GM19468 (cell line): ENCODE results near the gene DCAF5.
"Not testable (repeated sequence)": the region's sequence is repeated elsewhere in the genome, so short reads cannot be mapped to it uniquely, and the experiment has no call there.

Source experiments
- ATAC-seq: cut with Tn5 transposase; IDR thresholded peaks from one replicate; pipeline ENCODE4 v1.9.1; 2021; ENCODE audit warnings: mild to moderate bottlenecking, moderate library complexity, moderate number of reproducible peaks; ENCODE audit not compliant: unreplicated experiment; ENCODE audit errors: extremely low read depth

DCAF5 gene

GRCh38 chr14:69044965-69045555, 107.9 kb downstream of the DCAF5 start:
- ATAC-seq, result no peak

GRCh38 chr14:69044296-69044695, 108.6 kb downstream of the DCAF5 start:
- ATAC-seq, result no peak

GRCh38 chr14:69043596-69044260, 109.2 kb downstream of the DCAF5 start:
- ATAC-seq, result no peak

- no peak for ATAC-seq
These were observed 110.0 kb downstream of the DCAF5 start for GRCh38 chr14:69042787-69043444.

GRCh38 chr14:69042299-69042698, 110.6 kb downstream of the DCAF5 start:
- ATAC-seq, result no peak

- no peak for ATAC-seq
These were observed 111.1 kb downstream of the DCAF5 start for GRCh38 chr14:69041783-69042182.

- ATAC-seq, result no peak
These were observed 112.6 kb downstream of the DCAF5 start for GRCh38 chr14:69040353-69040752.

- ATAC-seq, result no peak
These were observed 113.7 kb downstream of the DCAF5 start for GRCh38 chr14:69039288-69039628.

GRCh38 chr14:69038455-69039287, 114.2 kb downstream of the DCAF5 start:
- ATAC-seq, result no peak

GRCh38 chr14:69037790-69038454, 115.0 kb downstream of the DCAF5 start:
- ATAC-seq, result no peak

GRCh38 chr14:69036757-69037506, 116.0 kb downstream of the DCAF5 start:
- no peak for ATAC-seq

GRCh38 chr14:69034612-69035262, 118.2 kb downstream of the DCAF5 start:
- no peak for ATAC-seq

- ATAC-seq, result no peak
These were observed 125.5 kb downstream of the DCAF5 start for GRCh38 chr14:69027242-69027913.

GRCh38 chr14:69023035-69023434, 129.9 kb downstream of the DCAF5 start:
- ATAC-seq, result no peak

- not testable (repeated sequence) for ATAC-seq
These were observed 130.8 kb downstream of the DCAF5 start for GRCh38 chr14:69022093-69022492.

- no peak for ATAC-seq
These were observed 135.2 kb downstream of the DCAF5 start for GRCh38 chr14:69017706-69018105.

- no peak for ATAC-seq
These were observed 138.1 kb downstream of the DCAF5 start for GRCh38 chr14:69014829-69015259.

- no peak for ATAC-seq
These were observed 138.8 kb downstream of the DCAF5 start for GRCh38 chr14:69013943-69014782.
